ENCODE results near the gene IL11RA.

The IL11RA gene

DNA sequence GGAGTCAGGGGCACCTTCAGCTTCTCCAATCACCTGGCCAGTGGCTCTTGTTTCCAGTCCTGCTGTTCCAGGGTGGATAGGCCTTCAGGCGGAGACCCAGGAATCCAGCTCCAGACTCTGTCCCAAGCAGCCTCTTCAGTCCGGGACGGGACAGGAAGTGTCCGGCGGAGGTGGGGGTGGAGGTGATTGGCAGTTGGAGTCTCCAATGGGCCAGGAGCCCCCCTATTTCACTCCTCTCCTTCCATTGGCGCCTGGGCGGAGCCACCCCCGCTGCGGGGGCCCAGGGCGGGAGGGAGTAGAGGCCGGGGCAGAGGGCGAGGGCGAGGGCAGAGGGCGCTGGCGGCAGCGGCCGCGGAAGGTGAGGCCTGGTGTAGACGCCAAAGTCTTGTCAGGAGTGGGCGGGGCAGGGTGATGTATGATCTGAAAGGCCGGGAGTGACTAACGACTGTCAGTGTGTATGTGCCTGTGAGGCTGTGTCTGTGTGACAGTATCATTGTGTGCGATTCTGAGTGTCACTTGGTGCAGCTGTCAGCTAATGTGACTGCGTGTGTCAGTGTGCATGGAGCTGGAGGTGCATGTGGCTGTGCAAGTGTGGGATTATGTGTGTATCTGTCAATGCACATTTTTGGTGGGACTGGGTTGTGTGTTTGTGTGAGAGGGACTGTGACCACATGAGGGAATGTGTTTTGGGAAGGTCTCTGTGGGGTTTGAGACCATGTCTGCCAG is at the start of gene IL11RA:
TSS of gene IL11RA (plus strand) at position 310 of the 726 bp plus-strand sequence. CDS start 3,033 bp downstream, outside the sequence.
- DNase-seq (ENCODE audit: low read depth): peak; percentile 79

- DNase-seq (ENCODE audit: low read depth): peak; percentile 51
These were observed 48.3 kb upstream of the IL11RA start for GRCh38 chr9:34603610-34604231.

GRCh38 chr9:34606190-34606589 is 45.8 kb upstream of the IL11RA start:
- DNase-seq (ENCODE audit: low read depth): no peak

GRCh38 chr9:34606905-34607304 is 45.1 kb upstream of the IL11RA start:
- DNase-seq (ENCODE audit: low read depth): no peak

DNA sequence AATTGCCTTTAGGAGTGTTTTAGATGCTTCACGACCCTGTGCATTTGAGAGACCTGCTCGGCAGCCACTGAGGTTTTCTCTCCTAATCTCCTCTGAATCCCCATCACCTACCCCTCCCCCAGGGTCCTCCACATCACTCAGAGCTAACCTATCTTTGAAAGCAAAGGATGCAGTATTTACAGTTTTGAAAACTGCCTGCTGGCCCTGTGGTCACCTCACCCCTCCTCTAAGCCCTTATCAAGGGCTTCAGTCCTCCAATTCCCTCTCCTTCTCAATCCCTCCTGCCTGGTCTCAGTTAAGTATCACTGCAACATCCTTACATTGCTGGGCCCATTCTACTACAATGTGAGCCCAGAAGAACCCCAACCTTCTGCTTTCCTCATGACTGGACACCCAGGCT is 44.7 kb upstream of the IL11RA start:
- DNase-seq (ENCODE audit: low read depth): no peak

DNA sequence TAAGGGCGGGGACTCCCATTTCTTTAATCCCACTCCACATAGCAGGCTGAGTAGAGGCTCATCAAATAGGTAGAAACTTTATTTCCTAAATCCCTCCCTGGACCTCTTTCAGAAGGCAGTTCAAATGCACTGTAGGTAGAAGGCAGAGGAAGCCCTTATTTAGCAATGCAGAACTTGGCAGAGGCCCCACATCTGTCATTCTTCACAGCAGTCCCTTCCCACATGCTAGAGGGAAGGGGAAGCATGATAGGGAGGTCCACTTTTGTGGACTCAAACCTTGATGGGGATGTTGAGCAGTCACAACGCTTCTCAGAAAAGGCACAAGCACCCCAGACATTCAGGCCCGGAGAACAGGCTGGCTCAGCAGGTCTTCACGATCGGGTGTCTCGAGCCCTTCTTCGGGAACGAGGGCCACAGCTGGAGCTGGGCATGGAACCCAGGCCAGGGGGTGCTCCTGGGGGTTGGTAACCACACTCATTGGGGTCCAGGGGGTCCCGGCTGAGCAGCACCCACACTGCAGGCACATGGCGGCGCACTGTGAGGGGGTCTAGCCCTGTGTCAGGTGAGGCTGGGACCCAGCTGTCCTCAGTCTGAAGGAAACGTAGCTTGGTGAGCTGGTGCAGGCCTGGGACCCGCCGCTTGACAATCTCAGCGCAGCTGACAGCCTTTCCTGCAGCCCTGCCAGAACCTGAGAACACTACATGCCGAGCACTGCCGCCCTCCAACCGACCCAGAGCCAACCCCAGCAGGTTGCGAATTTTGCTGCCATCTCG is 41.4 kb upstream of the IL11RA start:
- DNase-seq (ENCODE audit: low read depth): no peak

GRCh38 chr9:34611251-34611810 is 40.7 kb upstream of the IL11RA start:
- DNase-seq (ENCODE audit: low read depth): no peak

DNA sequence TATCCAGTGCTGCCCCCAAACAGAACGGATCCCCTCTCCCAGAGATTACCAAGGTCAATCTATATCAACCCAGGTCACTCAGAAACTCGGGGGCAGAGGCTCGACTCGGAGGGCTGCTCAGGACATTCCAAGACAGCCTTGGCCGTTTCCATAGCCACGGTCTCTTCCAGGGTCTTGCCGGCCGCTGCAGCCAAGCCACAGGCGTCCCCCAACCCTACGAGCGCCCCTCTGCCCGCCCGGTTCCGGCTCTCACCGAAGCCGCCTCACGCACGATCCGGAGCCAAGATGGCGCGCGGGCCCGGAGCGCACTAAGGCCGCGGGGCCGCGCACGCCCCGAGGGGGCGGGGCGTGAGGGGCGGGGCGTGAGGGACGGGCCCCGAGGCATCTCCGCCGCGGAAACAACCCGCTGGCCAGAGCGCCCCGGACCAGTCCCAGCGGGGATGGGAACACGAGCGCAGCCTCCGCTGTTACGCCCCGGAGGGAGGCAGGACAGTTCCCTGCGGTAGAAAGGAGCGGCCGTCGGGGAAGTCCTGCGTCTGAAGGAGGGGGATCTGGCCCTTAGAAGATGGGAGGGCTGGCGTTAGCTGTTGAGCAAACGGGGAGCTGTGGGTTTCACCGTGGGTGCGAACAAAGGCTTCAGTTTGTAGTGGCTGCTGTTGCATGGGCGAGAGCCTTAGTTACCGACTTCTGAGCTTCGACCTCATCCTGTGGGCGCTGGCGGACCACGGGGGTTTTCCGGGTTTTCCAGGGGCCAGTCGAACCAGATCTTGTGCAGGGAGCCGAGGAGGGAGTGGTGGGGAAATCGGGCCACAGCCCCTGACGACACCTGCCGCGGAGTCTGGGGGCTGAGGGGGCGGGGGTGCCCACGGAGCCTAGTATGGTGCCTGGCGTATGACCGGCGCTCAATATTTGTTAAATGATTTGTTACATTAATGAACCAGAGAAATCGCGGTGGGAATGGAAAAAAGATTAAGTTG is 39.9 kb upstream of the IL11RA start, which contains the start of gene RPP25L:
TSS of gene RPP25L (minus strand) at position 287 of the 977 bp plus-strand sequence. CDS start 801 bp downstream, outside the sequence.
- peak; percentile 68 for DNase-seq (ENCODE audit: low read depth)

GRCh38 chr9:34612788-34613390 is 39.1 kb upstream of the IL11RA start:
- peak; percentile 58 for DNase-seq (ENCODE audit: low read depth)

DNA sequence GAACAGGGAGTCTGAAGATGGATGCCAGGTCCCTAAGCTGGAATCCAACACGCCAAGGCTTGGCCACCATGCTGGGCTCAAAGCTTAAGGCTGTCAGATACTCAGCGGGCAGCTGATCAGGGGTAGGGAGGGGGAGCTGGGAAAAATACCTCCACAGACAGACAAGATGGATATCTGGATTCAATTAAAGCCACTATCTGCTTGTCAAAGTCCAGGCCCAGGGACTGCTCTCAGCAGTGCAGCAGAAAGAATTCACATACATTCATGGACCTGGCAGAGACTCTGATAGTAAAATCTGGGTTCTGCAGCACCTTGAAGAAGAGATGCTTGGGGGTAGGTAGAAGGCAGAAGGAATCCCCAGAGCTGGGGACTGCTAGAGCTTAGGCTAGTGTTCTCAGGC is 36.9 kb upstream of the IL11RA start:
- DNase-seq (ENCODE audit: low read depth): no peak

GRCh38 chr9:34620061-34620994 is 31.7 kb upstream of the IL11RA start, which contains the start of gene DCTN3:
DCTN3 (minus strand) TSS chr9:34620495; CDS start chr9:34620464, 31 bp downstream.
- DNase-seq (ENCODE audit: low read depth): peak; percentile 79

DNA sequence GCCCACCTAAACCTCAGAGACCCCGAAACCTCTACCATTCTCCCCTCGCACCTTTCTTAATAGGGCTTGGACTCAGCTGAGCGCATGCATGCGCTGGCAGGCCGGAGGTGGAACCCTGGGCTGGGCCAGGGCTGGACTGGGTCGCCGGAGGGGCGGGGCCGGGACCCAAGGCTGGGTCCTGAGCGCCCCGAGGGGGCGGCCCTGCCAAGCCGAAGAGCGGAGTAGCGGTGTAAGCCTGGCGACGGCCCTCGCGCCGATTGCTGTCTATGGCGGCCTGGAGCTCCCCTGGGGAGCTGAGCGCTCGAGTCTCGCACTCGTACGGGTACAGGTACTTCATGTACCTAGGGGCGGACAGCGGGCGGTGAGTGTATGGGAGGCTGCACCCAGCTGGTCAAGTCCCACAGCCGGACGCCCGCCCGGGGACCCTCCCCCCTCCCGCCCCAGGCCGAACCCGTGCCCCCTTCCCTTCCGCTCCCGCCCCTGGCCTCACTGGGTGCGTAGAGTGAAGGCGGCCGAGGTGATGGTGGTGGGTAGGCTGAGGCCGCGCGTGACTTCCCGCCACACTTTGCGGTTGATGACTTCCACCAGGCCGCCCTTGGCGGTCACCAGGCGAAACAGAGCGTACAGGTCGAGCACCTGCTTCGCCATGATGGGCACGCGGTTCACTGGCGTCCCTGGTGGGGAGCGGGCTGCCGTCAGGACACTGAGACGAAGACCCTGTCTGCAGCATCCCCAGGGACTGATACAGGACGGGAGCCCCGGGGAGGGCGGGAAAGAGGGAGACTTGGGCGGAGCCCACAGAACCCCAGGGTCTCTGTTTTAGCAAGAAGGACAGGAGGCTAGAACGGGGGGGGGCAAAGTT is 28.4 kb upstream of the IL11RA start:
- no peak for DNase-seq (ENCODE audit: low read depth)

DNA sequence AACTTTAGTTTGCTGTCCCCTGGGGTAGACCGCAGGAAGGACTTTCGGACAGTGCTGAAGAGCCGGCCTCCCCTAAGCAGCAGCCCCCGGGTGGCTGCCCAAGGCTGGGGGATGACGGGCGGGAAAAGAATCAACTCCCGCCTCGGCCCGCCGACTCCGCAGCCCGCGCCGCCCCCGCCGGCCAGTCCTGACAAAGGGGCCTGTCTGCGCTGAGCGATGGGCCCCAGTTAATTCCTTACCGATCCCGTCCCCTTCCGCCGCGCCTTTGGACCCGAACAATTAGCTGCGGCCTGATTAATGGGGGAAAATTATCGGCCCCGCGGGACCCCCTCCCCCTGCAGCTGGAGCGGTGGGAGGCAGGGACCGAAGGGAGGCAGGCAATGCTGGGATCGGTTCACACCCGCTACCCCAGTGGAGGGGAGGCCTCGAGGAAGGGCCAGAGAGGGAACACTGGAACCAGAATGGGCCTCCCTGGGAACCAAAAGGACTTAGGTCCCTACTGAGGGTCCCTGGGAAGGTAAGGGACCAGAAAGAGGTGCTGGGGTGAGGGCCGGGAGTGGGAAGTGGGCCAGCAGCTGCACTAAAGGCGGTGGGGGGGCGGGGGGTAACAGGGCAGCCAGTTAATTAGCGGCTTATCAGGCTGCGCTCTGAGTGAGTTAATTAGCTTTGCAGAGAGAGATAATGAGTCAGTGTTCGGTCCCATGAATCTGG is 27.4 kb upstream of the IL11RA start:
- no peak for DNase-seq (ENCODE audit: low read depth)

GRCh38 chr9:34625186-34625486 is 26.8 kb upstream of the IL11RA start:
- DNase-seq (ENCODE audit: low read depth): no peak

DNA sequence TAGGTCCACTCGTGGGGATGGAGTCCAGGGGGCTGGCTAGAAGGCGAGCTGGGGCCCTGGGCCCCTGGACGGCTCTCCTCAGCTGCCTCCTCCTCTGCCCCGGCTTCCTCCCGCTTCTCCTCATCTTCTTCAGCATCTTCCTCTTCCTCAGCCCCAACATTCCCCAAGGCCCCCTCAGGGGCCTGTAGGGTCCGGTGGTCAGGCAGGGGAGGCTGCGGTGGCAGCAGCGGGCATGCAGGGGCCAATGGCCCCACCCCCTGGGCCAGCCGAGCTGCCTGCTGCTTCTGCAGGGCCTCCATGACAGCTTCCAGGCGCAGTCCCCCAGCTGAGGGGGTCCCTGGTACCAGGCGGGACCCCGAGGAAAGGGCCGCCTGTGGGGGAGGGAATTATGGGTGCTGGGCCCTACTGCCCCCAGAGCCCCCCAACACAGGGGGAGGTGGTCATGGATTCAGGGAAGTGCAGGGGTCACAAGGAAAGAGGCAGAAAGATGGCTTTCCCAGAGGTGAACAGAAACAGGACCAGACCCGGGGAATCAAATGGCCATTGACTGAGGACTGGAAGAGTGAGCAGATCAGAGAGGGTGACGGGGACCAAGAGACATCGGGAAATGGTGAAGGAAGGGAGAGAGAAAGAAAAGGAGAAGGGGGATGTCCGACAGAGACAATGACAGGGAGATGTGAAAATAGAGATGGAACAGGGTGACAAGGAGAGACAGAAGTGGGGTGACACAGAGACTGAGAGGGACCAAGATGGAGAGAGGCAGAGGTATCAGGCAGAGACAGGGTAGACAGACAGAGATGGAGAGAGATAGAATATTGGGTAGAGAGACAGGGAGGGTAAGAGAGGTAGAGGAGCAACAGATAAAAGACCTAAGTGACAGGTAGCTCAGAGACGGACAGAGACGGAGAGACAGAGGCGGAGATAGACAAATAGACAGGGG is 24.0 kb upstream of the IL11RA start:
- no peak for DNase-seq (ENCODE audit: low read depth)

GRCh38 chr9:34628656-34629490 is 23.1 kb upstream of the IL11RA start, which contains the start of gene ARID3C:
ARID3C (minus strand) TSS chr9:34629066; CDS start chr9:34628014, 1,052 bp downstream.
- no peak for DNase-seq (ENCODE audit: low read depth)

Data from CMK (cell line).